Thoracic aorta (tissue), 2 donors: Measurements from ENCODE around the gene TBC1D3B. TPM values are rescaled to one million over a fixed set of nuclear protein-coding genes. Genes with fewer than 3 reads are reported as not detected.
A peak's percentile ranks its signal among the peaks of the same experiment; 100 is the strongest.

ENCODE experiments used
- ATAC-seq: fragments of 150-250 bp; one replicate; pipeline ENCODE4 v1.8.0; 2017; ENCODE audit warnings: low read depth; ENCODE audit not compliant: insufficient number of reproducible peaks, low FRiP score
- DNase-seq: peaks from one replicate; pipeline ENCODE4 v3.0.0-alpha.2; 2020; ENCODE audit warnings: low spot score
- H3K27ac ChIP-seq, 2 donors: fragments of 200-600 bp; sonication (generic); 1 replicate in 1 of 2; 2 replicates in 1 of 2; pipeline ENCODE4 v1.5.1; 2016; ENCODE audit warnings: mild to moderate bottlenecking in 2 of 2, moderate library complexity in 2 of 2
- H3K27me3 ChIP-seq: fragments of 200-600 bp; sonication (generic); replicated peaks from 2 replicates; pipeline ENCODE4 v1.6.0; 2016; ENCODE audit warnings: mild to moderate bottlenecking; ENCODE audit not compliant: insufficient read depth
- H3K36me3 ChIP-seq: fragments of 200-600 bp; sonication (generic); one replicate; pipeline ENCODE4 v1.5.1; 2016
- H3K4me1 ChIP-seq, 2 donors: fragments of 200-600 bp; sonication (generic); 1 replicate in 1 of 2; 2 replicates in 1 of 2; pipeline versions ENCODE4 v1.5.1 to v1.6.0; 2016; ENCODE audit warnings: low read depth in 2 of 2, mild to moderate bottlenecking in 1 of 2; ENCODE audit not compliant: control insufficient read depth in 1 of 2
- H3K4me3 ChIP-seq: fragments of 200-600 bp; sonication (generic); 2 replicates; pipeline ENCODE4 v1.5.1; 2016; ENCODE audit warnings: mild to moderate bottlenecking
- H3K9me3 ChIP-seq: fragments of 200-600 bp; sonication (generic); 2 replicates; pipeline ENCODE4 v1.5.1; 2016
- CTCF ChIP-seq: fragments of 200-600 bp; sonication (generic); IDR thresholded peaks from one replicate; pipeline ENCODE4 v1.5.1; 2019; ENCODE audit warnings: antibody characterized with exemption
- total RNA-seq, 2 donors: library from RNA; depleted of rRNA; stranded (reverse); fragments of >200 nt; gene quantifications; one replicate each; pipeline versions ENCODE4 v1.1.0 to v1.2.3, GENCODE V29; 2016

Gene TBC1D3B
- total RNA-seq, 2 donors from 2014 or later, result 4.0 TPM; not detected in 1

DNA sequence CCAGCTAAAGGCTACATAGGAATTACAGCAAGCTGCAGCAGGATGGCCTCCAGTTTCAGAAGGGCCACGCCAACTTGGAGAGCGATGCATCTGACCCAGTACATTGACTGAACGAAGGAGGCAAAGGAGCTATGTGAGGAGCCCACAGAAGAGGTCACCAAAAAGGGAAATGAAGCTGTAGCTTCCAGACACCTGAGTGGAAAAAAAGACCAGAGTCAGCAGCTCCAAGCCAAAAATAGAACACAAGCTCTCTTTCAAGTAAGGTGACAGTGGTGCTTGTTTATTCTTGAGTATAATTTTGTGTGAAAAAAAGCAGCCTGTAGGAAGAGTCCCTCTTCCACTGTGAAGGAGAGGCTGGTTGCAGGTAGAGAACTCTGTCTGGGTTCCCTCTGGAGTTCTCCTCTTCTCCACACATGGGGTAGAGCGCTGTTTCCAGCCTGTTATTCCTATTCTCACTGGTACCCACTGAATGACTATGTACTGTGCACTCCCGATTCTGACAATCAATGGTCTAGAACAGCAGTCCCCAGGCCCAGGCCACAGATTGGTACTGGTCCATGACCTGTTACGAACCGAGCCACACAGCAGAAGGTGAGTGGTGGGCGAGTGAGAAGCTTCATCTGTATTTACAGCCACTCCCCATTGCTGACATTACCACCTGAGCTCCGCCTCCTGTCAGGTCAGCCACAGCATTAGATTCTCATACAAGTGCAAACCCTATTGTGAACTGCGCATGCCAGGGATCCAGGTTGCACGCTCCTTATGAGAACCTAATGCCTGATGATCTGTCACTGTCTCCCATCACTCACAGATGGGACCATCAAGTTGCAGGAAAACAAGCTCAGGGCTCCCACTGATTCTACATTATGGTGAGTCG is 57.7 kb downstream of the TBC1D3B start:
- Histone ChIP-seq H3K36me3 (no peaks in the 10 kb centered on the region), H3K4me1 (no peaks in the 10 kb centered on the region), H3K4me3 (no peak overlapping the region), H3K9me3 (no peaks in the 10 kb centered on the region), H3K27ac (no peak overlapping the region), H3K27me3 (no peaks in the 10 kb centered on the region)
- ATAC-seq (no peak), DNase-seq (no peak)
- TF ChIP-seq CTCF, result no peak

DNA sequence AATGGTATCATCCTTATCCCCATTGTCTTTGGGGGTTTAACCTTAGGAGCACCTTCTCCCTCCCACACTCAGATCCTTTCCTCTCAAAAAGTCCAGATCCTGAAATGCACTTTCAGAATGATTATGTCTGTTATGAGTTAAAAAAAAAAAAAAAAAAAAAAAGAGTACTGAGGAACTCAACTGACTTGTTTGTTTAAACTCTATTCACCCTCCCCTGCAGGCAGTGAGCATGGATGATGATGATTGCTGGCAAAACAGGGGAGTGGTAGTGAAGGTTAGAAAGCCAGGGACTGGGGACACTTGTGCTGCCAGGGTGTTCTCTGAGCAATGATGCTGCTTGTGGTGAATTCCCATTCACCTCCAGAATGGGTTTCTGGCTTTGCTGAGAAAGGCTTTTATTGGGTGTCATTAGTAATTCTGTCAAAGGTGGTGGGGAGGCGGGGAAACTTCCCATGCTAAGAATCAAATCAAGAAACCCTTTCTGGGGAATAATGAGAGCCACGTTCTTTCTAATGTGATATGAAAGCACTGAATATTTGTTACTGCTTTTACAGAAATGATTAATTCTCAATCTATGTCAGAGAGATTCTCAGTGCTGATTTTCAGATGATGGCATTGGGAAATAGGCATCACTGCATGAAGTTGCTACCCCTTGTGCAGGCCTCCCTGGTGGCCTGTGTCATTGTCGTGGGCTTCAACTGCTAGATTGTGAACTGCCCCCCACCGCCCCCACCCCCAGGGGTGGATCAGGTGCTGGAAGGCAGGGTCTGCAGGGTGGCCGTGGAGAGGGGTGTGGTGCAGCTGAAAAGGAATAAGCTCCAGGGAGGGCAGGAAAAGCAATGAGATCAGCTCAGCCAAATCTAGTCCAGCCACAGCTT is 58.7 kb downstream of the TBC1D3B start:
- Histone ChIP-seq H3K4me1 (no peaks in the 10 kb centered on the region), H3K9me3 (no peaks in the 10 kb centered on the region), H3K4me3 (no peak overlapping the region), H3K27ac (no peak overlapping the region), H3K36me3 (no peaks in the 10 kb centered on the region), H3K27me3 (no peaks in the 10 kb centered on the region)
- DNase-seq, result no peak
- no peak for TF ChIP-seq CTCF
- ATAC-seq, result peak; percentile 39

Other genes with a start within 250 kb of the TBC1D3B start
- not detected for gene RDM1, start 245.9 kb downstream of the TBC1D3B start, total RNA-seq
- not detected for gene LYZL6, start 232.9 kb downstream of the TBC1D3B start, total RNA-seq
- gene CCL16, start 195.1 kb downstream of the TBC1D3B start, total RNA-seq, result not detected
- gene CCL14, start 189.9 kb downstream of the TBC1D3B start, total RNA-seq, result 10 to 100 TPM; 19.5 to 33.4 TPM
- not detected for gene CCL15, start 175.1 kb downstream of the TBC1D3B start, total RNA-seq
- not detected for gene CCL23, start 158.7 kb downstream of the TBC1D3B start, total RNA-seq
- 10 to 100 TPM in 1 of 2 donors, 1 to 10 TPM in 1; 7.7 to 22.8 TPM for gene CCL18, start 112.4 kb downstream of the TBC1D3B start, total RNA-seq
- 10 to 100 TPM in 1 of 2 donors, 1 to 10 TPM in 1; 7.3 to 42.9 TPM for gene CCL3, start 86.5 kb downstream of the TBC1D3B start, total RNA-seq
- gene CCL4, start 72.8 kb downstream of the TBC1D3B start, total RNA-seq, result 10 to 100 TPM in 1 of 2 donors, 1 to 10 TPM in 1; 5.8 to 16.5 TPM
- 1 to 10 TPM in 1 of 2 donors, not detected in 1; 1.2 TPM for gene CCL3L1, start 20.1 kb upstream of the TBC1D3B start, total RNA-seq
- under 1 TPM in 1 of 2 donors, not detected in 1; 0.41 TPM for gene CCL4L2, start 34.4 kb upstream of the TBC1D3B start, total RNA-seq
- gene TBC1D3I, start 87.9 kb upstream of the TBC1D3B start, total RNA-seq, result under 1 TPM in 1 of 2 donors, not detected in 1; 0.63 TPM
- gene TBC1D3G, start 147.2 kb upstream of the TBC1D3B start, total RNA-seq, result not detected
- under 1 TPM in 1 of 2 donors, not detected in 1; 0.27 TPM for gene TBC1D3H, start 211.8 kb upstream of the TBC1D3B start, total RNA-seq